ENCODE results near the gene COL6A5. TPM values are rescaled to one million over a fixed set of nuclear protein-coding genes. Genes with fewer than 3 reads are reported as not detected.

COL6A5 gene, protein sequence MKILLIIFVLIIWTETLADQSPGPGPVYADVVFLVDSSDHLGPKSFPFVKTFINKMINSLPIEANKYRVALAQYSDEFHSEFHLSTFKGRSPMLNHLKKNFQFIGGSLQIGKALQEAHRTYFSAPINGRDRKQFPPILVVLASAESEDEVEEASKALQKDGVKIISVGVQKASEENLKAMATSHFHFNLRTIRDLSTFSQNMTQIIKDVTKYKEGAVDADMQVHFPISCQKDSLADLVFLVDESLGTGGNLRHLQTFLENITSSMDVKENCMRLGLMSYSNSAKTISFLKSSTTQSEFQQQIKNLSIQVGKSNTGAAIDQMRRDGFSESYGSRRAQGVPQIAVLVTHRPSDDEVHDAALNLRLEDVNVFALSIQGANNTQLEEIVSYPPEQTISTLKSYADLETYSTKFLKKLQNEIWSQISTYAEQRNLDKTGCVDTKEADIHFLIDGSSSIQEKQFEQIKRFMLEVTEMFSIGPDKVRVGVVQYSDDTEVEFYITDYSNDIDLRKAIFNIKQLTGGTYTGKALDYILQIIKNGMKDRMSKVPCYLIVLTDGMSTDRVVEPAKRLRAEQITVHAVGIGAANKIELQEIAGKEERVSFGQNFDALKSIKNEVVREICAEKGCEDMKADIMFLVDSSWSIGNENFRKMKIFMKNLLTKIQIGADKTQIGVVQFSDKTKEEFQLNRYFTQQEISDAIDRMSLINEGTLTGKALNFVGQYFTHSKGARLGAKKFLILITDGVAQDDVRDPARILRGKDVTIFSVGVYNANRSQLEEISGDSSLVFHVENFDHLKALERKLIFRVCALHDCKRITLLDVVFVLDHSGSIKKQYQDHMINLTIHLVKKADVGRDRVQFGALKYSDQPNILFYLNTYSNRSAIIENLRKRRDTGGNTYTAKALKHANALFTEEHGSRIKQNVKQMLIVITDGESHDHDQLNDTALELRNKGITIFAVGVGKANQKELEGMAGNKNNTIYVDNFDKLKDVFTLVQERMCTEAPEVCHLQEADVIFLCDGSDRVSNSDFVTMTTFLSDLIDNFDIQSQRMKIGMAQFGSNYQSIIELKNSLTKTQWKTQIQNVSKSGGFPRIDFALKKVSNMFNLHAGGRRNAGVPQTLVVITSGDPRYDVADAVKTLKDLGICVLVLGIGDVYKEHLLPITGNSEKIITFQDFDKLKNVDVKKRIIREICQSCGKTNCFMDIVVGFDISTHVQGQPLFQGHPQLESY (N-terminal part only)
- not detected in 2 replicates for total RNA-seq

DNA sequence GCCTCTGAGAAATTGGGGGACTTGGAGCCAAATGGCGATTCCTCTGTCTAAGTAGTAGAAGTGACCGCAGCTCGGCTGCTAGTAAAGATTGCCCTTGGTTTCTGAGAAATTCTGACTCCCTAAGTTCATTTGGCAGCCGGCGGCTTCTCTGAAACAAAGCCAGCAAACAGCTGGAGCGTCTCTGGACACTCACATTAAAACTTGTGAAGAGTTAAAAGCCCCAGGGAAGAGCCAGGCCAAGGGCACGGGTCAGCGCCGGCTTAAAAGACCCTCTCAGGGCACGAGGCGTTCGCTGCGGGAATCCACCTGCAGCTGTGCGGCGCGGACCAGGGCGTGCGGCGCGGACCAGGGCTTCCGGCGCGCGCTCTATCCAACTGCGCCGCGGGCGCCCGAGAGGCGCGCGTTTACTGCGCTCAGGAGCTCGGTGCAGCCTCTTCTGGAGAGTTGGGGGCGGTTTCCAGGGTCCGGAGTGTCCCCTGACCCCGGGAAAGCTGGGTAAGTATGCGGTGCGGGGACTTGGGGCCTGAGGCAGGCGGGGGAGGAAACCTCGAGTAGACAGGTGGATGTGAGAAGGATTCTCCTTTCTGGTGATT lies at the start of gene COL6A5:
TSS of gene COL6A5 (plus strand) at position 186 of the 593 bp plus-strand sequence. CDS start 27,967 bp downstream, outside the sequence.
- peaks cover 3% of the 10 kb centered on the region for H3K9me3 Mint-ChIP-seq
- H3K27ac Mint-ChIP-seq = no peak within 1 kb of the TSS
- no peaks in the 10 kb centered on the region for H3K4me1 Mint-ChIP-seq
- POLR2A ChIA-PET = no interaction called here
- ATAC-seq (ENCODE audit: low read depth) (no peak), DNase-seq (no peak)
- H3K36me3 Mint-ChIP-seq (ENCODE audit: low read depth) = no peaks in the 10 kb centered on the region
- H3K4me3 Mint-ChIP-seq = no peak within 1 kb of the TSS
- intact Hi-C loops (cut with micrococcal nuclease) = no loop called here
- CTCF ChIA-PET = no interaction called here
- H3K27me3 Mint-ChIP-seq = peaks cover 38% of the 10 kb centered on the region
- TF ChIP-seq, protein P1, sequence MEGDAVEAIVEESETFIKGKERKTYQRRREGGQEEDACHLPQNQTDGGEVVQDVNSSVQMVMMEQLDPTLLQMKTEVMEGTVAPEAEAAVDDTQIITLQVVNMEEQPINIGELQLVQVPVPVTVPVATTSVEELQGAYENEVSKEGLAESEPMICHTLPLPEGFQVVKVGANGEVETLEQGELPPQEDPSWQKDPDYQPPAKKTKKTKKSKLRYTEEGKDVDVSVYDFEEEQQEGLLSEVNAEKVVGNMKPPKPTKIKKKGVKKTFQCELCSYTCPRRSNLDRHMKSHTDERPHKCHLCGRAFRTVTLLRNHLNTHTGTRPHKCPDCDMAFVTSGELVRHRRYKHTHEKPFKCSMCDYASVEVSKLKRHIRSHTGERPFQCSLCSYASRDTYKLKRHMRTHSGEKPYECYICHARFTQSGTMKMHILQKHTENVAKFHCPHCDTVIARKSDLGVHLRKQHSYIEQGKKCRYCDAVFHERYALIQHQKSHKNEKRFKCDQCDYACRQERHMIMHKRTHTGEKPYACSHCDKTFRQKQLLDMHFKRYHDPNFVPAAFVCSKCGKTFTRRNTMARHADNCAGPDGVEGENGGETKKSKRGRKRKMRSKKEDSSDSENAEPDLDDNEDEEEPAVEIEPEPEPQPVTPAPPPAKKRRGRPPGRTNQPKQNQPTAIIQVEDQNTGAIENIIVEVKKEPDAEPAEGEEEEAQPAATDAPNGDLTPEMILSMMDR (IDR thresholded peaks at IDR 0.05) = no peak

DNA sequence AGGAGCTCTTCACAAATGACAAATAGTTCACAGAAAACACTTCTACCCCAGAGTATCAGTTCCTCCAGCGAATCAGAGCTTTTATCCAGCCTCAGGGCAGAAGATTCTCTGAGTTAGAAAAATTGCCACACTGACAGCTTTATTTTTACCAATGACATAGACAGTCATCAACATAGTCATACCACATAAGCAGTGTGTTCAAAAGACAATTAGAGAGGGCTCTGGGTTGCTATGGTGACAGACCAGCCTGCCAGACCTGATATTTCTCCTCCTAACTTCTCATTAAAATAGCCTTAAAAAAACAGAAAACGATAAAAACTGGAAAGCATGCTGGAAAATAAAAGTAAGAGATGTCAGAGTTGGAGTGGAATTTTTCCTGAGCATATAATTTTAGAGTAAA lies 45.9 kb upstream of the COL6A5 start:
- Mint-ChIP-seq H3K27ac (no peak overlapping the region), H3K4me1 (no peaks in the 10 kb centered on the region), H3K4me3 (no peak overlapping the region), H3K9me3 (peaks cover 3% of the 10 kb centered on the region), H3K36me3 (ENCODE audit: low read depth) (no peaks in the 10 kb centered on the region), H3K27me3 (peaks cover 2% of the 10 kb centered on the region)
- CTCF ChIA-PET = no interaction called here
- no peak for DNase-seq
- POLR2A ChIA-PET = no interaction called here
- ATAC-seq (ENCODE audit: low read depth) = no peak
- TF ChIP-seq, protein P1 (IDR thresholded peaks at IDR 0.05) = no peak
- intact Hi-C loops (cut with micrococcal nuclease) = no loop called here

DNA sequence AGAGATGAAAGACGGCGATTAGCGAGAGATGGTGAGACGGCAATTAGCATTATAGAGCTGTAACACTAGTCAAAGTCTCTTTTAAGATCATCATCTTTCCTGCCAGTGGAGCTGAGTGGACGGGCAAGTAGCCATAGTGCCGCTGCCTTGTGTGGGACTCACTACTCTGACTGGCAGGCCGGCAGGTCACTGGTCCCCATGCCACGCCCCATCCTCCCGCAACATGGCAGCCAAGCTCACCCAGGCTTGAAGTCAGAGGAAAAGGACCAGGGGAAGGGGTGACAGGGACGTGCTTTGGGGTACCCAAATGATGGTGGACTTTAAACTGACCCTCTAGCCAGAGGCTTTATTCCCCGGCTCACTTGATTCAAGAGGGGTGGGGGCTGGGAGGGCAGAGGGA lies 44.6 kb upstream of the COL6A5 start:
- CTCF ChIA-PET = no interaction called here

DNA sequence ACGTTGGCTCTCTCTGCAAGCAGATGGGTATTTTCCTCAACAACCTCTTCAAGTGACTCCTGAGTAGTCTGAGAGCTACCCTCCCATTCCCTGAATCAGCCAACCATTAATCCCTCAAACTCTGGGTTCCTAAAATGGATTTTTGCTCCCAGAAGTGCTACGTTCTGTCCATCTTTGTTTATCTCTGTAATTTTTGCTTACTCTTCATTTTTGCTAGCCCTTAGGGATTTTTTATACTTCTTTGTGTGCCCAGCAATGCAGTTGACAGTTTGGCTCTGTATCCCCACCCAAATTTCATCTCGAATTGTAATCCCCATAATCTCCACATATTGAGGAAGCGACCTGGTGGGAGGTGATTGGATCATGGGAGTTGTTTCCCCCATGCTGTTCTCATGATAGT lies 35.4 kb upstream of the COL6A5 start:
- TF ChIP-seq, protein P1 (IDR thresholded peaks at IDR 0.05) = no peak
- POLR2A ChIA-PET = no interaction called here
- ATAC-seq (ENCODE audit: low read depth) (no peak), DNase-seq (no peak)
- H3K36me3 Mint-ChIP-seq (ENCODE audit: low read depth) = no peaks in the 10 kb centered on the region
- H3K27ac Mint-ChIP-seq = no peak overlapping the region
- peaks cover 4% of the 10 kb centered on the region for H3K9me3 Mint-ChIP-seq
- no peak overlapping the region for H3K4me3 Mint-ChIP-seq
- H3K27me3 Mint-ChIP-seq = peaks cover 12% of the 10 kb centered on the region
- CTCF ChIA-PET = no interaction called here
- intact Hi-C loops (cut with micrococcal nuclease) = no loop called here
- no peaks in the 10 kb centered on the region for H3K4me1 Mint-ChIP-seq

More for the DNA sequence above, 44.6 kb upstream of the COL6A5 start:
- ATAC-seq (ENCODE audit: low read depth) (no peak), DNase-seq (no peak)
- H3K36me3 Mint-ChIP-seq (ENCODE audit: low read depth) = no peaks in the 10 kb centered on the region
- POLR2A ChIA-PET = no interaction called here
- intact Hi-C loops (cut with micrococcal nuclease) = no loop called here
- TF ChIP-seq, protein P1 (IDR thresholded peaks at IDR 0.05) = no peak
- no peak overlapping the region for H3K4me3 Mint-ChIP-seq
- peaks cover 3% of the 10 kb centered on the region for H3K9me3 Mint-ChIP-seq
- H3K27me3 Mint-ChIP-seq = no peaks in the 10 kb centered on the region
- H3K4me1 Mint-ChIP-seq = no peaks in the 10 kb centered on the region
- no peak overlapping the region for H3K27ac Mint-ChIP-seq
